ENCODE data around the gene SYNGR4.

SYNGR4 gene

GRCh38 chr19:48341515-48342413 lies 22.4 kb upstream of the SYNGR4 start:
- no peak for DNase-seq (ENCODE audit: low read depth)

DNA sequence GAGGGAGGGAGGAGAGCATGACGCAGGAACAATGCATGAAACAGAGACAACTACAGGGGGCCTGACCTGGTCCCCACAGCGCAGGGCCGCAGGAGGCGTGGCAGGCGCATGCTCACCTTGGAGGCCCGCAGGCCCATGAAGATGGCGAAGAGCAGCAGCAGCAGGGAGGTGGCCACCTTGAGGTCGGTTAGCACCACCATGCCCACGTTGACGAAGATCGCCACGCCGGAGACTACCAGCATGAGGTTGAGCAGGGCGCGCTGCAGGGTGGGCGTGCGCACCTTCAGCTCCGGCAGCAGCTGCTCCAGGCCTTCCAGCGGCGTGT lies 21.8 kb upstream of the SYNGR4 start:
- DNase-seq (ENCODE audit: low read depth), result no peak

DNA sequence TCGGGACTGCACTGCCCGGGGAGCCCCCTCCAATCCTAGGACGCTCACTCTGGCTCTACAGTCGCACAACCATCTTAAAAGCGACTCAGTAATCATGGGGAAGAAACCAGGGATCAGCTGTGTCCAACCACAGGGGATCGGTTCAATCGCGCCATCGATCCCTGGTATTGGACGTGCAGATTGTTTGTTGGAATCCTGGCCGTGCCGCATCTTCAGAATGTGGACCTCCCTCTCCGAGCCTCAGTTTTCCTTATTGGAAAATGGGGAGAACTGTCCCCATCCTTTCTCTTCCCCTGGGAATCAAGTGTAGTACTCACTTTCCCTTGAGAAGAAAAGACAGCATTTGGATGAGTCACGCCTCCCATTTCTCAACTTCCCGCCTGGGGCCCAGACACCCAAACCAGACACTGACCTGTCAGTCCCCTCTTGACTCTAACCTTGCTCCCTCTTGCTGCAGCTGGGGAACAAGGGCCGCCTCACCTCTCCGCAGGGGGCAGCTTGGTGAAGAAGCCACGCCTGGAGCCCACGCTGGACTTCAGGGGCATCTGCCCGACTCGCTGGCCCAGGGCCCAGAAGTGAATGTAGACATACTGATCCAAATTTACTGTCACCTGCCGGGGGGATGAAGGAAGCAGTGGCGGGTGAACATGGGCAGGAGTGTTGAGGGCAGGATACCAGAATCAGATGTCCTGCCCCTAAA lies 21.2 kb upstream of the SYNGR4 start:
- DNase-seq (ENCODE audit: low read depth), result no peak

- no peak for DNase-seq (ENCODE audit: low read depth)
Measured at GRCh38 chr19:48344892-48345291, 19.3 kb upstream of the SYNGR4 start.

- DNase-seq (ENCODE audit: low read depth), result no peak
Measured at GRCh38 chr19:48346191-48346590, 18.0 kb upstream of the SYNGR4 start.

DNA sequence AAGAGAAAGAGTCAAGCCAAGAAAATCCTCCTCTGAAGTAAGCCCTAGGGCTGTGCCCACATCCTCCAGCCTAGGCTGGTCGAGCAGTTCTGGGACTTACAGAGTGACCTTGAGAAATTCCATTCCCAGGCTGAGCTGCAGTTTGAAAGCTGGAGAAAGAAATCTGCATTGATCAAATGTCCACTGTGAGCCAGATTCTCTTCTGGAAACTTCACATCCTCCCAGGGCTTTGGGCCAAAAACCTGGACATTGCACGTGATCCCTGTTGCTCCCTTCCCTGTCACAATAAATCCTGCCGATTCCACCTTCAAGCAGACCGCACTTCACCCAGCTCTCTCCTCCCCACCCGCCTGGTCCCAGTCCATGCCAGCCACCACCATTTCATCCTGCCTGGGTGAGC lies 16.1 kb upstream of the SYNGR4 start:
- no peak for DNase-seq (ENCODE audit: low read depth)

DNA sequence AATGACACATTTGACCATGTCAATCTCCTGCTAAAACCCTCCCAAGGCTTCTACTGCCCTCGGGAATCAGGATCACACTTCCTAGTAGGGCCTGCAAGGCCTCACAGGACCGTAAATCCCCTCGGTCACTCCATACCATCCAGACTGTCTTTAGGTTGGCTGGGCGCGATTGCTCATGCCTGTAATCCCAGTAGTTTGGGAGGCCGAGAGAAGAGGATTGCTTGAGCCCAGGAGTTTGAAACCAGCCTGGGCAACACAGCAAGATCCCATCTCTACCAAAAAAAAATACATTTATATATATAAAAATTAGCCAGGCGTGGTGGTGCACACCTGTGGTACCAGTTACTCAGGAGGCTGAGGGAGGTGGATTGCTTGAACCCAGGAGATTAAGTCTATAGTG lies 15.4 kb upstream of the SYNGR4 start:
- no peak for DNase-seq (ENCODE audit: low read depth)

GRCh38 chr19:48350856-48351255 lies 13.3 kb upstream of the SYNGR4 start:
- no peak for DNase-seq (ENCODE audit: low read depth)

DNA sequence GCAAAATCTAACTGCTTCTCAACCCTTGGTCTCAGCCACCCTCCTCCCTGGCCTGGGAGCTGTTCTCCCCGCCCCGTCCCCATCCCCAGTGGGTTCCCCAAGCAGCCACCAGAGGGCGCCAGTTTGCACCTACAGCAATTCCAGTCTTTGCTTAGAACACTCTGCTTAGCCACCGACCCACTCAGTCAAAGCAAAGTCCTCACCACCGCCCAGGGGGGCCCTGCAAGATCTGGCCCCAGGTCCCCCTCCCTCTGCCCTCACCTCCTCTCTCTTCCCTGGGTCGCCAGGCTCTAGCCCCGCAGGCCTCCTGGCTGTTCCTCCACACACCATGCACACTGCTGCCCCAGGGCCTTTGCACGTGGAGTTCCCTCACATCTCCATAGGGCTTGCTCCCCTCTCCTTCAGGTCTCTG lies 12.8 kb upstream of the SYNGR4 start:
- peak; percentile 78 for DNase-seq (ENCODE audit: low read depth)

GRCh38 chr19:48353677-48354076 lies 10.5 kb upstream of the SYNGR4 start:
- no peak for DNase-seq (ENCODE audit: low read depth)

DNA sequence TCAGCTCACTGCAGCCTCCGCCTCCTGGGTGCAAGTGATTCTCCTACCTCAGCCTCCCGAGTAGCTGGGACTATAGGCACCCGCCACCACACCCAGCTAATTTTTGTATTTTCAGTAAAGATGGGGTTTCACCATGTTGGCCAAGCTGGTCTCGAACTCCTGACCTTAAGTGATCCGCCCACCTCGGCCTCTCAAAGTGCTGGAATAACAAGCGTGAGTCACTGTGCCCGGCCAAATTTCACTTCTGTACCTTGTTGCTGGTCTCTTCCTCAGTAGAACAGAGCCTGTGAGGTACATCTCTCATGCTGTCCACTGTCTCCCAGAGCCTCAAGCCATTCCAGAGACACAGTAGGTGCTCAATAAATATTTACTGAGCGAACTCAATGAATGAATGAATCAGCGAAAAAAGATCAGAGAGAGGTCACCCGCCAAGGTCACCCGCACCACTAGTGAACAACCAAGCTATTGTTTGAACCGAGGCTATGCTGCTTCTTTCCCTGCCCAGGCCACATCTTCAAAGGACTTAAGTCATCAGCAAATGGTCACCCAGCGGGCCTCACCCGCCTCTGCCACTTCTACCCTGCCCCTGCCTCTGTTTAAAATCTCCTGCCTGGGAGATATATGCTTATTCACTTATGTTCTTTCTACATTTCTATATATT lies 9.7 kb upstream of the SYNGR4 start:
- no peak for DNase-seq (ENCODE audit: low read depth)

- no peak for DNase-seq (ENCODE audit: low read depth)
Measured at GRCh38 chr19:48355365-48355954, 8.7 kb upstream of the SYNGR4 start.

- DNase-seq (ENCODE audit: low read depth), result no peak
Measured at GRCh38 chr19:48359123-48359522, 5.0 kb upstream of the SYNGR4 start.

GRCh38 chr19:48361912-48362311 lies 2.3 kb upstream of the SYNGR4 start:
- DNase-seq (ENCODE audit: low read depth), result no peak

DNA sequence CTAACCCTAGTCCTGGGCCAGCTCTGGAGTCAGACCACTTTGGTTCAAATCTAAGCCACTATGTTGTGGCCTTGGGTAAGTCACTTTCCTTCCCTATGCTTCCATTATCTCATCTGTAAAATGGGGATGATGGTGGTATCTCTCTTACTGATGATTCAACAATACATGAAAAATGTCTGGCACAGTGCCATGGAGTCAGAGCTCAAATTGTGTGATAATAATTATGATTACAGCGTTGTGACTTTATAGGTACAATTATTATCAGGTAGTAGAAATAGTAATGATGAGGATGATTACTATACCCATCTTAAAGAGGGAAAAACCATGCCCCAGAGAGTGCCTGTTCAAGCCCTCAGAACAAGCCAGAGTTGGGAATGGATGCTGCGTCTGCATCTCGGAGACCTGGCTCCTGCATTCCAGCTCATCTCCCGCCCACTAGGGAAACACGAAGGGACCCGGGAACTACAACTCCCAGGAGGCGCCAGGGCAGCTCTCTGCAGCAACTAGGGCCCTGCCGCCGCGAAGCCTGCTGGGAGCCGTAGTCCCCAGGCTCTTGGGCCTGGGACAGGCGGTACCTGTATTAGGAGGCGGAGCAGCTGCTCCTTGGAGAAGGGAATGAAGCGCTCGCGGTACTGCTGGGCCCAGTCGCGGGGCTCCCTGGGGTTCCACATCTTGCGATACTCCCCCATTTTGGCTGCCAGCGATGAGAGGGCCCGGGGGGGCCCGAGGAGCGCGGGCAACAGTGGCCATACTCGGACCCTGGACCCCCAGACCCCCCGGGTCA lies 1.3 kb upstream of the SYNGR4 start:
- peak; percentile 87 for DNase-seq (ENCODE audit: low read depth)

GRCh38 chr19:48363500-48363809 lies 712 bp upstream of the SYNGR4 start:
- DNase-seq (ENCODE audit: low read depth), result no peak

GRCh38 chr19:48364598-48365348 lies 606 bp downstream of the SYNGR4 start:
- DNase-seq (ENCODE audit: low read depth), result no peak

- no peak for DNase-seq (ENCODE audit: low read depth)
Measured at GRCh38 chr19:48365602-48366001, 1.4 kb downstream of the SYNGR4 start.

DNA sequence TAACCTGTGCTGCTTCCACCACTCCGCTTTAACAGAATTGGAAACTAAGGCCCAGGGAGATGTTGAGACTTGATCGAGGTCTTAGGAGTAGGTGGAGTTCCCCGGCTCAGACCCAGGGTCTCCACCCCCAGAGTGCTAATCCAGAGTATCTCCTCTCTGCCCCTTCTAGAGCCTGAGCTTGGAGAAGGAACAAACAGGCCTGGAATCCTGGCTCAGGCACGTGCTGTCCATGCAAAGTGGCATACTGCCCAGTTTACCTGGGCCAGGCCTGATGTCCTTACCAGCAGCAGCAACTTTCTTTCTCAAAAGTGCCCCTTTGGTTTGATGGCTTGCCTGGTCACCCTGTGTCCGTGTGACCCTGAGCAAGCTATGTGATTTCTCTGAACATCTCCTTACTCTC lies 3.7 kb downstream of the SYNGR4 start:
- DNase-seq (ENCODE audit: low read depth), result no peak

DNA sequence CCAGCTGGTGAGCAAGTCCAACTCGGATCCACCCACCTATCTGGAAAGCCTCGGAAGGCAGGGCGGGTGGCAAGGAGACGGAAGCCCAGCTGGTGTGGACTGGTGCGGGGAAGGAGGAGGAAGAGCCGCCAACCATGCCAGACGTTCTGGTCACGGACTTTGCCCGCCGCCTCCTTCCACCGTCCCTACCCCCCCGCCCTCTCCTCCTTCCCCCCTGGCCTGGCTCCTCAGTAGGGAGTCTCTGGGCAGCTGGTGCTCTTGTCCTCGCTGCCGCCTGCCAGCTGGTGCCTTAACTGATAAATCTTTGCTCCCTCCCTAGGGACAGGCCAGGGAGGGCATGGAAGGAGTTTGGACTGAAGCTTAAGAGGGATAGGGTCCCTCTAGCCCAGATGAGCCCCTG lies 4.8 kb downstream of the SYNGR4 start:
- no peak for DNase-seq (ENCODE audit: low read depth)

DNA sequence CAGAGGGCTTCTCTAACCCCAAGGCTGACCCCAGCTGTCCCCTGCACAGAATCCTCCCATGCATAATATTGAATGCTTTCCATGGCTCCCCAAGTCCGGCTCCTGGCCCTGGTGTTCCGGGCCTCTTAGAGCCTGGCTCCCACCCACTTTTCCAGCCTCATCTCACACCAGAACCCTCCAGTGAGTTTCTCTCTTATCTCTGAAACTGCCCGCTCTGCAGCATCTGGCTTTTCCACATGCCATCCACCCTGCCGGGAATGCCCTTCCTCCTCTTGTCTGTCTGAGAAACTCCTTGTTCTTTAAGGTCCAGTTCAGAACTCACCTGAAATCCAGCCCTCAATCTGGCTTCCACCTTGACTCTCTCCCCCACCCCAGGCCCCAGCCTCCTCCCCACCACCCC lies 6.8 kb downstream of the SYNGR4 start:
- DNase-seq (ENCODE audit: low read depth), result no peak

Measured in activated T-cell treated with anti-CD3 and anti-CD28 coated beads for 48 hours (primary cell).